H54 (cell line): ENCODE results near the gene BCKDK.
"Not testable (repeated sequence)": the region's sequence is repeated elsewhere in the genome, so short reads cannot be mapped to it uniquely, and the experiment has no call there.

Source experiments
- DNase-seq: peaks from one replicate; pipeline ENCODE4 v3.0.0; 2011; ENCODE audit warnings: low spot score, mixed read lengths; ENCODE audit not compliant: insufficient read length
- FAIRE-seq: peaks from 3 replicates; lab custom pipeline; 2011; peaks lifted over from hg19 to GRCh38; lab: Jason Lieb, UNC
- POLR2A ChIP-seq: IDR thresholded peaks from 2 replicates; pipeline ENCODE4 v1.6.1; 2011; ENCODE audit warnings: low read depth, mild to moderate bottlenecking, low read length

Gene BCKDK

DNA sequence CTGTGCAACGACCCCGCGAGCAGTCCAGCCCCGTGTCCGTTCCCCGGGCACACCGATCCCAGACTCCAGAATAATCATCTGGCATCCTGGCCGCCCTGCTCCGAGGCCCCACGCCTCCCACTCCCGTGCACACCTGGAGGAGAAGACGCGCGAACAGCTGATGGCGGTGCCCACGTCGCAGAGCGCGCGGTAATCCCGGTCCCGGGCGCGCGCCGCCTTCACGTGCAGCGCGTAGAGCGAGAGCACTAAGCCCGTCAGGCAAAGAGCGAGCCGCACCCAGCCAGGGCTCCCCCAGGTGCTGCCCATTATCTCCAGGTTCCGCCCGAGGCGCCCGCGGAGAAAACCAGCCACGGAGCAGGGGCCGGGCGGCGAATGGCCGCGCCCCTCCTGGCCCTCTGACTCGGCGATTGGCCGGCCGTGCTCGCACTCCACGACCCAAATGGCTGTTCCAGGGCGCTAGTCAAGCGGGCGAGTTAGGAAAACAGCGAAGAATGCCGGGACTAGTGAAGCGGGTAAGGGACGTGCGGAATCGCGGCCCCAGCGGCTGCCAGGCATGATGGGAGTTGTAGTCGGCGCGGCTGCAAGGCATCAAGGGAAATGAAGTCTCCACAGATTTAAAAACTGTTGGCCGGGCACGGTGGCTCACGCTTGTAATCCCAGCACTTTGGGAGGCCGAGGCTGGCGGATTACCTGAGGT, 13.6 kb upstream of the BCKDK start, which contains the start of gene VKORC1:
Gene VKORC1, minus strand, starts transcription at position 374 of the 697 bp plus-strand sequence. Its CDS starts 68 bp downstream, at position 306.
- FAIRE-seq (peak; percentile 60), DNase-seq (peak; percentile 92)
- TF ChIP-seq POLR2A, result peak; percentile 42; the same call in 1 of the 2 replicates

DNA sequence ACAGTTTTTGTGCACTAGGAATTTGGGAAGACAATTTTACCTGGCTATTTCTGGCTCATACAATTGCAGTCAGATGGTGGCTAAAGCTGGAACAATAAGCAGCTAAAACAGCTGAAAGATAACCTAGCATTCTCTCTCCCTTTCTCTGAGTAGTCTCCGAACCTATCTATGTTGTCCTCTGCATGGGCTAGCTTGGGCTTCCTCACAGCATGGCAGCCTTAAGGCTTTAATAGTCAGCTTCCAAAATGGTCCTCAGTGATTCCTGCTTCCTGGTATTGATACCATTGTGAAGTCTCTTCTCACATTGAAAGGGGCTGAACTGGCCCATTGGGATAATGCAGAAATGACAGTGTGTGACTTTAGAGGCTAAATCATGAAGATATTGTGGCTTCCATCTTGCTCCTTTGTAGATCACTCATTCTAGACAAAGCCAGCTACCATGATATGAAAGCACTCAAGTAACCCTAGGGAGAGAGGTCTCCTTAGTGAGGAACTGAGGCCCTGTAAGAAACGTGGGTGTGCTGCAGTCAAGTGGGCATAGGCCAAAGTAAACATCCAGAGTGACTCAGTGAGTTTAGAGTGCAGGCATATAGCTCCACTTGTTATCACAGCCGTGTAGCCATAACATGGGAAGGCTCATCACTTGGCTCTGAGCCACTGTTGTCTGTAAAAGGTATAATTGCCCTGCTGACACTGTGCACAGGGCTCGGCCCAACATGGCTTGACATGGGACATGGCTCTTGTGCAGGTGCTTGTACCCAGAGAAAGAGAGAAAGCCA, 8.1 kb upstream of the BCKDK start:
- no peak for TF ChIP-seq POLR2A
- DNase-seq, result no peak
- no peak for FAIRE-seq

DNA sequence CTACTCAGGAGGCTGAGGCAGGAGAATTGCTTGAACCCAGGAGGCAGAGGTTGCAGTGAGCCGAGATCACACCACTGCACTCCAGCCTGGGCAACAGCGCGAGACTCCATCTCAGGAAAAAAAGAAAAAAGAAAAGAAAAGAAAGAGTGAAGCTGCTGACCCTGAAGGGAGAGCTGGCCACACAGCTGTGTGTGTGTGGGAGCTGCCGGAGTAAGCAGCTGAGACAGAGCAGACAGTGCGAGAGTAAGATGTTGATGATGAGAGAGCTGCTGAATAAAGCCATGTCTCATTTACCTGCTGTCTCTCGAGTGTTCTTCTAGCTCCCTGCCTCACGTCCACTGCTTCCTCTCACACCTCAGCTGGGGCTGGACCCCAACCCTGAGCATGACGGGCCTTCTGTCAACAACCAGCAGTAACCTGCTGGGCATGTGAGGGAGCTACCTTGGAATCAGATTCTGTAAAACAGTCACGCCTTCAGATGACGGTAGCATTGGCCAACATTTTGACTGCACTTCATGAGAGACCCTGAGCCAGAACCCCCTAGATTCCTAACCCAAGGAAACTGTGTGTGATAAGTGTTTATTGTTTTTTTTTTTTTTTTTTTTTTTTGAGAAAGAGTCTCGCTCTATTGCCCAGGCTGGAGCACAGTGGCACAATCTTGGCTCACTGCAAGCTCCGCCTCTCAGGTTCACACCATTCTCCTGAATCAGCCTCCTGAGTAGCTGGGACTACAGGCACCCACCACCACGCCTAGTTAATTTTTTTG, 7.1 kb upstream of the BCKDK start:
- FAIRE-seq, result not testable (repeated sequence)

DNA sequence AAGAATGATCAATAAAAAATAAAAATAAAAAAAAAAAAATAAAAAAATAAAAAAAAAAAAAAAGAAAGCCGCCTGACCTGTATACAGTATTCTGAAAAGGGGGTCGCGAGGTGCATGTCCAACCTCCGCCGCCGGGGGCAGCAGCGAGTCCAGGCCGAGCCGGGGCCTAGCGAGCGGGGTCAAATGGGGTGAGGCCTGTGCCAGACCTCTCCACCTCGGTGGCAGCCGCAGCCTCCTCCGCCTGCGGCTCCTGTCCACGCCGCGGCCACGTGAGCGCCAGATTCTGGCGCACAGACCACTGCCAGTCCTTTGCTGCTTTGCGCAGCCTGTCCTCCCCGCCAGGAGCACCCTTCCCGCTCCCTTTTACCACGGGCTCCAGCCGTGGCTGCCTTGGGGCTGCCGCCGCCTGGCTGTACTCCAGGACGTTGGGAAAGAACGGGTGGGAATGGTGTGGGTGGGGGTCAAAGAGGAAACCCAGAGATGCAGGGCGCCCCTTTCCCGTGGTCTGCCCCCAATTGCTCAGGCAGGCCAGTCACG, 2.4 kb upstream of the BCKDK start:
- DNase-seq, result peak; percentile 84
- no peak for FAIRE-seq

More for the DNA sequence above, 7.1 kb upstream of the BCKDK start:
- DNase-seq, result not testable (repeated sequence)

DNA sequence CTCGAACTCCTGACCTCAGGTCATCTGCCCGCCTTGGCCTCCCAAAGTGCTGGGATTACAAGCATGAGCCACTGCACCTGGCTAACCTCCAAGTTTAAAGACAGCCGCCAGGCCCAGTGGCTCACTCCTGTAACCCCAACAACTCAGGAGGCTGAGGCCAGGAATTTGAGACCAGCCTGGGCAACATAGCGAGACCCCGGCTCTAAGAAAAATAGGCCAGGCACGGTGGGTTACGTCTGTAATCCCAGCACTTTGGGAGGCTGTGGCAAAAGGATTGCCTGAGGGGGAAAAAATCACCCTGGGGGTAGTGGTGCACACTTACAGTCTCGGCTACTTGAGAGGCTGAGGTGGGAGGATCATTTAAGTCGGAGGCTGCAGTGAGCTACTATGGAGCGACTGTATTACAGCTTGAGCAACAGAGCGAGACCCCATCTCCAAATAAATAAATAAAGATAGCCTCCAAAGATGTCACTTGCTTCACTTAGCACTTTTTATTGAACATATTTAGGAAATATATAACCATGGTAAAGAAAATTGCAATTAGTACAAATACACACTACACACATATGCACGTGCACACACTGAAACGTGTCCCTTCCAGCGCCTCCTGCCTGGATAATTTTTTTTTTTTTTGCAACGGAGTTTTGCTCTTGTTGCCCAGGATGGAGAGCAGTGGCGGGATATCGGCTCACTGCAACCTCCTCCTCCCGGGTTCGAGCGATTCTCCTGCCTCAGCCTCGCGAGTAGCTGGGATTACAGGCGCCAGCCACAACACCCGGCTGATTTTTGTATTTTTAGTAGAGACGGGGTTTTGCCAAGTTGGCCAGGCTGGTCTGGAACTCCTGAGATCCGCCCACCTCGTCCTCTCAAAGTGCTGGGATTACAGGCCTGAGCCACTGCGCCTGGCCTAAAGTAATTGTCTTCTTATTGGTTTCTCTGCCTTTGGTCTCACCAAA, 1.4 kb upstream of the BCKDK start:
- no peak for TF ChIP-seq POLR2A
- DNase-seq, result no peak
- no peak for FAIRE-seq

More for the DNA sequence above, 2.4 kb upstream of the BCKDK start:
- TF ChIP-seq POLR2A, result no peak

DNA sequence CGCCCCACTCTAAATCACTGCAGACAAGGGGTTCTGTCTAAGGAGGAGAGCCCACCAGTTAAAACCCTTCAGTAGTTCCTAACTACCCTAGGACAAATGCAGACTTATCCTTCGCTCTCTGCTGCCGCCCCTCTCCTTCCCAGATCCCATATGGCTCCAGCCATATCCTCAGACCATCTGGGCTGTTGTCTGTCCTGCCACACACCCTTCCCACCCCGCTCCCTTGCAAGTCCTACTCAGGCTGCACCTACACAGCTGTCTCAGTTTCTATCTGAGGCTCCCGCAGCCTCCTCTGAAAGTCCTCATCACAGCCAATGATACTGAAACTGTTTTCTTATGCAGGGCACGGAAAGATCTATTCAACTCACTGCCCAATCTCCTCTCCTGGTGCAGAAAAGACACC, 720 bp upstream of the BCKDK start:
- FAIRE-seq, result no peak
- no peak for TF ChIP-seq POLR2A
- DNase-seq, result no peak

DNA sequence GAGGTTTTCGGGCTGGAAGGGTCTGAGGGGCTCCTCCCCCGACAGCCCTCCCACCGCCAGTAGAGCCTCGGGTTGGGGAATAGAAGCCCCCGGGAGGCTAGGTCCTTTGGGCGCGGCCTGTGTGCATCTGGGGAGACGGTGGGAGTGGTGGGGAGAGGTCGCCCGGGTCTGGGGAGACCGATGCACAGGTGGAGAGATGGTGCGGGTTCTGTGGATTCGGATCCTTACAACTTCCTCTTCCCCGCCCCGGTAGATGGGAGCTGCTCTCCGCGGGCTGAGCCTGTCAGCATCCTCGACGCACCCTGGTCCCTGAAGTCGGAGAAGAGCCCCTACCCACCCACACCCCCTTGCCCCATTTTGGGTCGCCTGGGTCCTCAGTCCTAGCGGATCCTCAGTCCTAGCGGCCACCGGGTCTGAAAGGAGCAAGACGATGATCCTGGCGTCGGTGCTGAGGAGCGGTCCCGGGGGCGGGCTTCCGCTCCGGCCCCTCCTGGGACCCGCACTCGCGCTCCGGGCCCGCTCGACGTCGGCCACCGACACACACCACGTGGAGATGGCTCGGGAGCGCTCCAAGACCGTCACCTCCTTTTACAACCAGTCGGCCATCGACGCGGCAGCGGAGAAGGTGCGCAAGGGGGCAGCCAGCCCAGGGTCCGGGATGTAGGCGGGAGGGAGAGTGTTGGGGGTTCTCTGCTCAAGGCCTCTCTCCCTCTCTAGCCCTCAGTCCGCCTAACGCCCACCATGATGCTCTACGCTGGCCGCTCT, 790 bp downstream of the BCKDK start:
- no peak for TF ChIP-seq POLR2A
- FAIRE-seq (no peak), DNase-seq (no peak)

DNA sequence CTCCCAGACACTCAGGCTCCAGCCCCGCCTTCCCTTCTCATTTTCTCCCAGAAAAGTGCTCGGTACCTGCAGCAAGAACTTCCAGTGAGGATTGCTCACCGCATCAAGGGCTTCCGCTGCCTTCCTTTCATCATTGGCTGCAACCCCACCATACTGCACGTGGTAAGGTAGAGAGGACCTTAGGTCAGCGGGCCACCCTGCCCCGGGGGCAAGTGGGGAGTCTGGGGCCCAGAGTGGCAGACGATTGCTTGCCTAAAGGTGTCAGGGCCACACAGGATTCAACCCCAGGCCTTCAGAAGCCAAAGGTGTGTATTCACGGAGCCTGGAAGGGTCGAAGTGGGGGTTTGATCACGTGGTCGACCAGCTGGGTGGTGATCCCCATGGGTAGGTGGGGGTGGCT, 1.4 kb downstream of the BCKDK start:
- no peak for TF ChIP-seq POLR2A
- FAIRE-seq, result no peak
- no peak for DNase-seq

DNA sequence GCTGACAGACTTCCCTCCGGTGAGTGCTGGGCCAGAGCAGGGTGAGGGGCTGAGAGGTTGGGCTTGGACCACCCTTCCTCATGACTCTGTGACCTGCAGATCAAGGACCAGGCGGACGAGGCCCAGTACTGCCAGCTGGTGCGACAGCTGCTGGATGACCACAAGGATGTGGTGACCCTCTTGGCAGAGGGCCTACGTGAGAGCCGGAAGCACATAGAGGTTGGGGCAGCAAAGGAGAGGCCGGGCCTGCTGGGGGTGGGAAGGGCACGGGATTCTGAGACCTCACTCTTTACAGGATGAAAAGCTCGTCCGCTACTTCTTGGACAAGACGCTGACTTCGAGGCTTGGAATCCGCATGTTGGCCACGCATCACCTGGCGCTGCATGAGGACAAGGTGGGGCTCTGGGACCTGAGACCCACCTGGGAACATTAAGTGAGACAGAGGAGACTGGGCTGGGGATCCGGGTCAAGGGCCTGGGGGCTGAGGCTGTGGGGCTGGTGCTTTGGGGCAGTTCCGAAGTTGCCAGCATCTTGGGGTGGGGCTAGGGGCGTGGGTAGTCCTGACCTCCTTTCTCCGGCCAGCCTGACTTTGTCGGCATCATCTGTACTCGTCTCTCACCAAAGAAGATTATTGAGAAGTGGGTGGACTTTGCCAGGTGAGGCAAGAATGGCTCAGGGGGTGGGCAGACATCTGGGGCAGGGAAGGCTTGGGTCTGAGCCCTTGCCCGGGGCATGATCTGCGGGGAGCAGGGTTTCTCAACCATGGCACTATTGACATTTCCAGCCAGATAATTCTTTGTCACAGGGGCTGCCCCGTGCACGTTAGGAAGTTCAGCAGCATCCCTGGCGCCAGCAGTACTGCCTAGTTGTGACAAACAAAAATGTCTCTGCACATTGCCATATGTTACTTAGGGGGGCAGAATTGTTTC, 2.2 kb downstream of the BCKDK start:
- no peak for TF ChIP-seq POLR2A
- no peak for FAIRE-seq
- no peak for DNase-seq

DNA sequence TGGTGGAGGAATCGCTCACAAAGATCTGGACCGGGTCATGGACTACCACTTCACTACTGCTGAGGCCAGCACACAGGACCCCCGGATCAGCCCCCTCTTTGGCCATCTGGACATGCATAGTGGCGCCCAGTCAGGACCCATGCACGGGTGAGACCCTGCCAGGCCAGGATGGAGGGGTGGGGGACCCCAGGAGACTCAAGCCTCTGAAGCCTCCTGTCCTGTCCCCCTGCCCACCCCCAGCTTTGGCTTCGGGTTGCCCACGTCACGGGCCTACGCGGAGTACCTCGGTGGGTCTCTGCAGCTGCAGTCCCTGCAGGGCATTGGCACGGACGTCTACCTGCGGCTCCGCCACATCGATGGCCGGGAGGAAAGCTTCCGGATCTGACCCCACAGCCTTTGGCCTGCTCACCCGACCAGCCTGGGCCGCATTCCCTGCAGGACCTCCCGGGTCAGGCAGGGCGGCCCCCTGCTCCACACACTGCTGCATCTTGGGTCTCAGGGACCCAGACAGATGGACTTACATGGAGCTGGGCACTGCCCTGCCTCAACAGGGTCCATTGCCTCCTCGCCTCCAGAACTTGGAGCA, 3.8 kb downstream of the BCKDK start:
- DNase-seq, result no peak
- FAIRE-seq, result no peak
- TF ChIP-seq POLR2A, result no peak

DNA sequence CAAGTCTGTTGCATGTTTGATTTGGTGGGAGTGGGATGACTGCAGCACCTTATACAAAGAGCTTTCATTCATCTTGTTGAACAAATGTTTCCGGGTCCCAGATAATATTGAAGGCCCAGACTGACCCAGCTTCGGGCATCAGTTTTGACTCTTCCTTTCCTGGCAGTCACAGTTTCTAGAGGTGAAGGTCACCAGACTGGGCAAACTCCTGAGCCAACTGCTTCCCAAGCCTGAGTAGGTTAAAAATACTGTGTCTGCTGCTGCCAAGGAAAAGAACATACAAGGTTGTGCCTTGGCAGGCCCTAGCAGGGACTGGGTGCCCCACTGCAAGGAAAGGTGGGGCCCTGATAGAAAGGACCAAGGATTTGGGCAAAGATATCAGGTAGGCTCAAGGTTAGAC, 4.5 kb downstream of the BCKDK start:
- no peak for FAIRE-seq
- no peak for DNase-seq

More for the DNA sequence above, 4.5 kb downstream of the BCKDK start:
- TF ChIP-seq POLR2A, result no peak
